GM12875 (cell line): Measurements from ENCODE around the gene FOXP1.

Source experiments
- H3K4me3 ChIP-seq: one replicate; pipeline ENCODE4 v1.5.1; 2011; ENCODE audit warnings: low read depth, low read length, control low read depth
- CTCF ChIP-seq: IDR thresholded peaks from 2 replicates; pipeline ENCODE4 v1.5.1; 2011; ENCODE audit warnings: low read depth, mild to moderate bottlenecking, control low read depth, inconsistent platforms, low read length, moderate library complexity, borderline replicate concordance; ENCODE audit not compliant: insufficient read depth

The FOXP1 gene

GRCh38 chr3:71444028-71444860 is 139.3 kb downstream of the FOXP1 start:
- H3K4me3 ChIP-seq = no peak overlapping the region
- TF ChIP-seq CTCF = no peak

DNA sequence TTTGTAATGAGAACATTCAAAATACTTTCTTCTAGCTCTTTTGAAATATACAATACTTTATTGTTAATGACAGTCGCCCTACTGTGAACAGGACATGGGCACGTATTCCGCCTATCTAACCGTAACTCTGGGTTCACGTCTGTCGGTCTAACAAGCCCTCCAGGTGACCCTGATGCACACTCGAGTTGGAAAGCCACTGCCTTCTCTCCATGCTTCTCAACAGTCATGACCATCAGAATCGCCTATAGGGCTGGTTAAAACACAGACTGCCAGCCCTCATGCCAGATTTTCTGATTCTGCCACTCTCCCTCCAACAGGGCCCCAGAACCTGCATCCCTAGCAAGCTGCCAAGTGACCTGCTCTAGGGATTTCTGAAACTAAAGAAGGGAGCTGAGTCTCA is 140.2 kb downstream of the FOXP1 start:
- no peak for TF ChIP-seq CTCF
- H3K4me3 ChIP-seq = no peak overlapping the region

- no peak overlapping the region for H3K4me3 ChIP-seq
- no peak for TF ChIP-seq CTCF
Measured at GRCh38 chr3:71442652-71443042, 140.9 kb downstream of the FOXP1 start.

DNA sequence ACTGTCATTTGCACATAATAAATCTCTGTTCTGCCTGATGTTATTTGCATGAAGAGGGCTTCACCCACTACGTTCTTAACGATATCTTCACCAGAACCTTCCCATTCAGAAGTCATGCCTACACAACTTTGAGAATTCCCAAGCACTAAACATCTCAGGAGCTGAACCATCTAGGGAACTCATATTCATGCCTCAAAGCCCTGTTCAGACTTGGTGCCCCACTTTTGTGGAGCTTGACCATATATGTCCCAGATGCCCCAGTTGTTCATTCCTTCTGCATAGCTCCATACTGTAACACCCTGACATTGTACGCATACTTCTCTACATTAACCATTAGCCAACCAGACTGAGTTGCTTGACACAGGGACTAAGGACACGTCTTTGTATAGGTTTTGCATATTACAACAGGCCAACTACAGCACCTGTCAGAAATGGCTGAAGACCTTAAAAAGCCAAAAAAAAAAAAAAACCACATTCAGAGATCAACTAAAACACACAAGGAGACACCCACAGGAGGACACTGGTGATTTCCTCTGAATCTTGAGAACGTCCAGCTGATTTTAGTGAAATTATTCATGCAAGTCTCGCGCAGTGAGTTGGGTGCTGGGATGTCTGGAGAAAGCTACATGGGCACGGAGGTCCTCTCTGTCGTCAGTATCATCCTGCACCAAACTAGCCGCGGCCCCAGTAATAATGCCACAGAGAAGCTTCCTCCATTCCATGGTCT is 141.4 kb downstream of the FOXP1 start:
- TF ChIP-seq CTCF = no peak
- no peak overlapping the region for H3K4me3 ChIP-seq

- TF ChIP-seq CTCF = no peak
- no peak overlapping the region for H3K4me3 ChIP-seq
Measured at GRCh38 chr3:71441217-71441924, 142.2 kb downstream of the FOXP1 start.

DNA sequence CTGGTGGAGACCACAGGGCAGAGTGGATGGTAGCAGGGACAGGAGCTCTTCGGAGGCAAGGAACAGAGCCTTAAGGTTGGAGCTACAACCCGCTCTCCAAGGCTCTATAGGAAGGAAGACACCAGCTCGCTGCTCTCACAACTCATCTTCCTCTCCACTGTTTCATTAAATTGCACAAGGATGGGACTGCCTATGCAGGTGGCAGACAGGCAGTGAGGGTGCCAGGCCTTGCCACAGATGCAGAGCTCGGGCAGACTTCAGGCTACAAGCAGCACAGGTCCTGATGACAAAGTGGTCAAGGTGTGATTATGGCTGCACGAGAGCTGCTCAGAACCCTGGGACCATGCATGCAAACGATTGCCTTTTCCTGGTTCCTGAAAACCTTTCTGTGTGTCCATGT is 144.6 kb downstream of the FOXP1 start:
- TF ChIP-seq CTCF = no peak
- H3K4me3 ChIP-seq = no peak overlapping the region
